ENCODE data around the gene MTMR12. TPM values are rescaled to one million over a fixed set of nuclear protein-coding genes. Genes with fewer than 3 reads are reported as not detected.
A peak's percentile ranks its signal among the peaks of the same experiment; 100 is the strongest.

MTMR12 gene
- total and polyA plus RNA-seq, 2 of the 8 experiments (the other 6 are each of a cell fraction or from before 2014, with no cell fraction given) = 19.1 to 59.3 TPM

DNA sequence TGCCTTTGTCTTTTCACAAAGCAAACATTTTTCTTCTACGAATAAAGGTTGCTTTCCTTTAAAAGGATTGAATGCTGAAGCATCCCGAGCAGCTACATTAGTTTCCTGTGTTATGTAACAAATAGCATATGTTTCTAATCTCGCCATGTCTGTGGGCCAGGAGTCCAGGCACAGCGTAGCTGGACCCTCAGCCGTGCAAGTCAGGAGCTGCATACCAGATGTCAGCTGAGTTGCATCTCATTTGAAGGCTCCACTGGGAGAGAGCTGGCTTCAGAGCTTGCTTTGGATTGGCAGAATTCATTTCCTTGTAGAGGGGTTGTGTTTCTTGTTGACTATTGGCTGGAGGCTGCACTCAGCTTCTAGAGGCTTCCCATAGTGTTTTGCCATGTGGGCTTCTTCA lies 122.6 kb downstream of the MTMR12 start:
- no peak overlapping the region for H3K4me2 ChIP-seq (ENCODE audit: insufficient read depth in 1 of 2, low read depth in 2 of 2, low read length in 2 of 2)
- H2BK20ac ChIP-seq (ENCODE audit: low read length) = no peak overlapping the region
- no peak overlapping the region for H2AK5ac ChIP-seq (ENCODE audit: low read depth, low read length)
- FAIRE-seq = no peak
- H2AFZ ChIP-seq (ENCODE audit: low read length) = 0 out of 2 replicates have a peak overlapping the region, but pooled peaks have one; percentile 2
- no peak overlapping the region for H2BK15ac ChIP-seq (ENCODE audit: low read length)
- ChIA-PET POLR2A (ENCODE audit: partially characterized antibody) (no interaction called here), CTCF (ENCODE audit: partially characterized antibody) (interaction anchor here (0.6 to 1.6 kb wide), 6 partner anchors 8 to 372 kb away, joined by 3 to 7 read pairs (median 4); no protein-coding TSS in a partner anchor)
- no peak overlapping the region for H3K14ac ChIP-seq (ENCODE audit: insufficient read length)
- H3K4ac ChIP-seq (replicated peaks; ENCODE audit: insufficient read length, low read depth, low read length) = no peak overlapping the region
- no peak overlapping the region for H3K27ac ChIP-seq (ENCODE audit: low read depth, low read length)
- no peaks in the 10 kb centered on the region for H3K36me3 ChIP-seq (ENCODE audit: control insufficient read depth in 2 of 4, insufficient read depth in 4 of 4, low read length in 3 of 4)
- no peak overlapping the region for H4K5ac ChIP-seq (ENCODE audit: insufficient read length, low read depth, low read length)
- no peak overlapping the region for H2BK12ac ChIP-seq (ENCODE audit: low read depth, low read length)
- H3K9ac ChIP-seq (replicated peaks in 1 of 4; ENCODE audit: extremely low read depth in 1 of 4, low read depth in 3 of 4, low read length in 3 of 4) = no peak overlapping the region
- H2BK120ac ChIP-seq (replicated peaks; ENCODE audit: low read depth, low read length) = no peak overlapping the region
- H4K20me1 ChIP-seq (replicated peaks in 1 of 2; ENCODE audit: control insufficient read depth in 1 of 2, insufficient read depth in 2 of 2, low read length in 2 of 2) = no peaks in the 10 kb centered on the region
- no peak overlapping the region for H4K8ac ChIP-seq (ENCODE audit: extremely low read depth, insufficient read depth, low read length)
- H3K23me2 ChIP-seq (ENCODE audit: low read depth, low read length) = no peaks in the 10 kb centered on the region
- no peak for DNase-seq (ENCODE audit: low read depth in 1 of 2, low spot score in 2 of 2)
- no peak overlapping the region for H3K56ac ChIP-seq (replicated peaks; ENCODE audit: insufficient read length, low read depth, low read length)
- H3K79me2 ChIP-seq (ENCODE audit: control insufficient read depth in 1 of 2, insufficient read depth in 2 of 2, low read length in 2 of 2) = no peaks in the 10 kb centered on the region
- H2BK5ac ChIP-seq (ENCODE audit: low read depth, low read length) = no peak overlapping the region
- H3K4me1 ChIP-seq (replicated peaks in 1 of 4; ENCODE audit: control insufficient read depth in 3 of 4, insufficient read depth in 4 of 4, low read length in 3 of 4) = no peaks in the 10 kb centered on the region
- H3K4me3 ChIP-seq (ENCODE audit: extremely low read depth in 1 of 4, insufficient read depth in 2 of 4, low read depth in 3 of 4, low read length in 4 of 4) = no peak overlapping the region
- H4K91ac ChIP-seq (replicated peaks; ENCODE audit: insufficient read length, low read length) = no peak overlapping the region
- 88% methylated on average over 5 of the region's 5 CpGs; no CpG with 5 or more reads in 1 of the 2 experiments for WGBS, 2 experiments (ENCODE audit: extremely low coverage in 1 of 2, insufficient coverage in 1 of 2, insufficient read length in 1 of 2, insufficient replicate concordance in 2 of 2, low coverage in 1 of 2, low lambda C conversion rate in 2 of 2, missing lambda C conversion rate in 1 of 2)
- TF ChIP-seq YY1 (IDR thresholded peaks at IDR 0.05; ENCODE audit: low read depth, low read length) = 0 out of 2 replicates have a peak, but pooled peaks have one; percentile 39
- TF ChIP-seq CHD1 (IDR thresholded peaks at IDR 0.05; ENCODE audit: low read depth, low read length) = no peak
- no peaks in the 10 kb centered on the region for H3K27me3 ChIP-seq (replicated peaks in 1 of 4; ENCODE audit: control insufficient read depth in 3 of 4, extremely low read depth in 1 of 4, insufficient read depth in 3 of 4, low read length in 3 of 4)
- H3K23ac ChIP-seq (ENCODE audit: insufficient read length) = no peak overlapping the region
- peaks cover 0 to 2% of the 10 kb centered on the region in 2 experiments; a peak in 1 of 4 replicates for H3K9me3 ChIP-seq (ENCODE audit: insufficient read depth in 2 of 2, low read depth in 1 of 2, low read length in 1 of 2)
- H3K18ac ChIP-seq (ENCODE audit: extremely low read depth, low read length) = no peak overlapping the region
- H3K79me1 ChIP-seq (ENCODE audit: low read depth, low read length) = no peaks in the 10 kb centered on the region

Measured in H1 (cell line).